Amniotic stem cell (primary cell): ENCODE results near the gene PTGES2.
"Not testable (repeated sequence)": the region's sequence is repeated elsewhere in the genome, so short reads cannot be mapped to it uniquely, and the experiment has no call there.

ENCODE experiments used
- DNase-seq: peaks from one replicate; lab custom pipeline; 2025; lab: John Stamatoyannopoulos, UW

Gene PTGES2

GRCh38 chr9:128118971-128119665, 8.4 kb downstream of the PTGES2 start:
- no peak for DNase-seq

GRCh38 chr9:128118472-128118857, 9.1 kb downstream of the PTGES2 start:
- no peak for DNase-seq

- peak; percentile 55 for DNase-seq
These were observed 9.7 kb downstream of the PTGES2 start for GRCh38 chr9:128117613-128118471.

GRCh38 chr9:128116104-128117083, 11.1 kb downstream of the PTGES2 start:
- no peak for DNase-seq

- DNase-seq: no peak
These were observed 12.1 kb downstream of the PTGES2 start for GRCh38 chr9:128115187-128116103.

- DNase-seq: no peak
These were observed 13.0 kb downstream of the PTGES2 start for GRCh38 chr9:128114326-128115186.

GRCh38 chr9:128113526-128114325, 13.8 kb downstream of the PTGES2 start:
- DNase-seq: no peak

- not testable (repeated sequence) for DNase-seq
These were observed 15.8 kb downstream of the PTGES2 start for GRCh38 chr9:128111726-128112125.

- no peak for DNase-seq
These were observed 18.3 kb downstream of the PTGES2 start for GRCh38 chr9:128109050-128109709.

GRCh38 chr9:128108269-128109049, 19.1 kb downstream of the PTGES2 start:
- DNase-seq: no peak

GRCh38 chr9:128107468-128108268, 19.9 kb downstream of the PTGES2 start:
- no peak for DNase-seq

GRCh38 chr9:128106940-128107467, 20.5 kb downstream of the PTGES2 start:
- no peak for DNase-seq

- no peak for DNase-seq
These were observed 21.2 kb downstream of the PTGES2 start for GRCh38 chr9:128106181-128106939.

GRCh38 chr9:128105538-128106175, 21.9 kb downstream of the PTGES2 start:
- DNase-seq: no peak

GRCh38 chr9:128104171-128104618, 23.3 kb downstream of the PTGES2 start:
- DNase-seq: no peak
